IPS-15b (cell line): Measurements from ENCODE around the gene STK4.

Experiments
- H3K27me3 ChIP-seq: one replicate; pipeline ENCODE4 v1.6.1; 2013; ENCODE audit warnings: low read length; ENCODE audit not compliant: control insufficient read depth, insufficient read depth
- H3K36me3 ChIP-seq: one replicate; pipeline ENCODE4 v1.6.1; 2013; ENCODE audit warnings: low read length; ENCODE audit not compliant: control insufficient read depth, insufficient read depth
- H3K4me1 ChIP-seq: one replicate; pipeline ENCODE4 v1.6.1; 2013; ENCODE audit warnings: mild to moderate bottlenecking, low read length; ENCODE audit not compliant: control insufficient read depth, insufficient read depth
- H3K4me3 ChIP-seq: one replicate; pipeline ENCODE4 v1.5.1; 2013; ENCODE audit warnings: low read depth, low read length
- H3K9ac ChIP-seq: one replicate; pipeline ENCODE4 v1.6.1; 2013; ENCODE audit warnings: low read depth, mild to moderate bottlenecking, low read length
- H3K9me3 ChIP-seq: one replicate; pipeline ENCODE4 v1.6.1; 2013; ENCODE audit warnings: mild to moderate bottlenecking, low read length; ENCODE audit not compliant: control insufficient read depth, insufficient read depth

Gene STK4

DNA sequence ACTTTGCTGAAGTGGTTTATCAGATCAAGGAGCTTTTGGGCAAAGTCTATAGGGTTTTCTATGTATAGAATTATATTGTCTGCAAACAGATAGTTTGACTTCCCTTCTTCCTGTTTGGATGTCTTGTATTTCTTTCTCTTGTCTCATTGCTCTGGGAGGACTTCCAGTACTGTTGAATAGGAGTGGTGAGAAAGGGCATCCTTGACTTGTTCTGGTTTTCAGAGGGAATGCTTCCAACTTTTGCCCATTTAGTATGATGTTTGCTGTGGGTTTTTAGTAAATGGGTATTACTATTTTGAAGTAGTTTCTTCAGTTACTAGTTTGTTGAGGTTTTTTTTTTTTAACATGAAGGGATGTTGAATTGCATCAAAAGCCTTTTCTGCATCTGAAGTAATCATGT, 98.5 kb downstream of the STK4 start:
- Histone ChIP-seq H3K27me3 (no peaks in the 10 kb centered on the region), H3K9me3 (no peaks in the 10 kb centered on the region), H3K9ac (no peak overlapping the region), H3K36me3 (no peaks in the 10 kb centered on the region), H3K4me1 (no peaks in the 10 kb centered on the region), H3K4me3 (no peak overlapping the region)

DNA sequence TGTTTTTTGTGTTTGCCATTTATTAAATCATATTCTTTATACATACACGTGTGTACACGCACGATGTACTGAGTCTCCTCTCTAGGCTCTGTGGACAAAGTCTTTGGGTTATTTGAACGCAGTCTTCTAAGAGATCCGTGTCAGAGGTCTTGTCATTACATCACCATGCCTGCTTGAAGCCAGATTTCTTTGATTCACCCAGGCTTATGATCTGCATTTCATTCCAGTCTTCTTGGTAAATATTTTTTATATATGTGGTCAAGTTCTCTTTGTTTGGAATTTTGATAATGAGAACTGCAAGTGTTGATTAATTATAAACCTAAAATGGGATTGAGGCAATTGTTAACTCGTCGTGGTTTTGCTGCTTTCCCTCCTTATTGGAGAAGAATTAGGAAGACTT, 100.1 kb downstream of the STK4 start:
- Histone ChIP-seq H3K27me3 (no peaks in the 10 kb centered on the region), H3K4me3 (no peak overlapping the region), H3K4me1 (no peaks in the 10 kb centered on the region), H3K9ac (no peak overlapping the region), H3K36me3 (no peaks in the 10 kb centered on the region), H3K9me3 (no peaks in the 10 kb centered on the region)

DNA sequence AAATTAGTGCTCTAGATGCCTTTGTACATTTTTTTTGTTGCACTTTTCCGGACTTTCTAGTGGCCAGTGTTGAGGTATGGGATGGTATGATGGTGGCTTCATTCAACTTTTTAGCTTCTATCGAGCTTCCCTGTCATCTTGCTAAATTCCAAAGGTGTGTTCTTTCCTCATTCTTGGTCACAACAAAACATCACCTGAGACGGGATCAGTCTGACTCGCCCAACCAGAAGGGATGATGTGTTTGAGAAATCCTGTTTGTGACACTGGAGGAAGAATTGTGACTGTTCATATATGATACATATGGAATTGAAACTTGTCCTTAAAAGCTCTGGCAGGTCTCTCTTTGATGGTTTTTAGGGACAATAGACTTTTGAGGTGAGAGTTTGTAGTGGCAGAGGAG, 100.8 kb downstream of the STK4 start:
- H3K36me3 ChIP-seq: no peaks in the 10 kb centered on the region
- no peak overlapping the region for H3K9ac ChIP-seq
- H3K4me3 ChIP-seq: no peak overlapping the region
- H3K27me3 ChIP-seq: no peaks in the 10 kb centered on the region
- H3K9me3 ChIP-seq: no peaks in the 10 kb centered on the region
- no peaks in the 10 kb centered on the region for H3K4me1 ChIP-seq

DNA sequence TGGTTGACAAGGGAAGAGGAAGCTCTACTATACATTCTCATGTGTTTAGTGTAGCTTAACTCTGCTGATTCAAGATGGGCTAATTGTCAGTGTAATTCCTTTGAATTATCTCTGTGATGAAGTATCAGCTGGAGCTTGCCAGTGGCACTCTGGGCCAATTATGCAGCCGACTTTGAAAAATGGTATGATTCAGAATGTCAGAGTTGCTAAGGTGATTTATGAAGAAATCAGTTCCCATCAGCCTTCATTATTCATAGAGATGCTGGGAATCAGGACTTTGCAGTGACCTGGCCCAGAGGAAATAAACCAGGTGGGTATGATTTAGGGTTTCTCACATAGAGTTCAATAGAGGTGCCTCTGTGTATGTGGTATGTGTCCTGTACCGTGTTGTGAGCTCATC, 101.2 kb downstream of the STK4 start:
- Histone ChIP-seq H3K4me1 (no peaks in the 10 kb centered on the region), H3K4me3 (no peak overlapping the region), H3K9me3 (no peaks in the 10 kb centered on the region), H3K27me3 (no peaks in the 10 kb centered on the region), H3K36me3 (no peaks in the 10 kb centered on the region), H3K9ac (no peak overlapping the region)

DNA sequence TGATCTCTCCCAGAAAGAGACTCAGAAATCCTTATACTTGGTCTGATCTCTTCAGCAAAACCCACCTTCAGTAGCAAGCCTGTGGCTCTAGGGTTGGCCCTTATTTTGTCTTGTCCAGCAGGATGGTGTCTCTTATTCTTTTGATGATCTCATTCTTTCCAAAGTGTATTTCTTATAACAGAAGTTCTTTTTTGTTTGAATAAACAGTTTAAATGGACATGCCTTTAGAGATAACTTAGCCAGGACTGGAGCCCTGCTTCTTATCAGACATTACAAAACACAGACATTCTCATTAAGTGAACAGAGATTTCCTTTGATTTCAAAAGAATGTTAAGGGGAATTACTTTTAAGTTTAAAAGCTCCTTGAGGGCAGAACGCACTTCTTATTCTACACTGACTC, 102.9 kb downstream of the STK4 start:
- H3K36me3 ChIP-seq: no peaks in the 10 kb centered on the region
- H3K27me3 ChIP-seq: no peaks in the 10 kb centered on the region
- H3K4me3 ChIP-seq: no peak overlapping the region
- no peaks in the 10 kb centered on the region for H3K4me1 ChIP-seq
- H3K9me3 ChIP-seq: no peaks in the 10 kb centered on the region
- no peak overlapping the region for H3K9ac ChIP-seq

DNA sequence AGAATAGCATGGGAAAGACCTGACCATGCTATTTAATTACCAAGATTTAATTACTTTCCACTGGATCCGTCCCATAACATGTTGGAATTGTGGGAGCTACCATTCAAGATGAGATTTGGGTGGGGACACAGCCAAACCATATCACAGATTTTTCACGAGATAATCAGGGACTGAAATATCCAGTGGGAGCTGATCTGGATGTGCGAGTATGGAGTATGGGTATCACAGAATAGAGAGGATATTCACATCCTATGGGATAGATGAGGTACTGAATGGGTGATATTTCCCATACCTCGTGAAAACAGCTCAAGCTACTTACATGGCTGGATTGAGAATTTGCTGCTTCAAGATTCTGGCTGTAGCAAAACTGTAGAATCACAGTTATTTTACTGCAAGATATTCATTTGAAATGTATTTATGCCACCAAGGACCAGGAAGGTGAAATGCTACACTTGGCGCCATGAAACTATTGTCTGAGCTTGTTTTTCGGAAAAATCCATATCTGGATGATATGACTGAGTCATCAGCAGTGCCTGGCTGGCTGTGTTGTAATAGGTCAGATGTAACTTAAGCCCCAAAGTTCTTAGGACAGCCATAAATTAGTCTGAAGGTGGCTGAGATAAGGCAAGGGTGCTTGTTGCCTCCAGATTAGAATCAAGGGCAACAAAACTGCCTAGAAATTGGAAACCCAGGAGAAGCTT, 104.8 kb downstream of the STK4 start:
- no peaks in the 10 kb centered on the region for H3K27me3 ChIP-seq
- no peak overlapping the region for H3K4me3 ChIP-seq
- no peaks in the 10 kb centered on the region for H3K9me3 ChIP-seq
- H3K36me3 ChIP-seq: peaks cover 4% of the 10 kb centered on the region
- no peak overlapping the region for H3K9ac ChIP-seq
- H3K4me1 ChIP-seq: no peaks in the 10 kb centered on the region

DNA sequence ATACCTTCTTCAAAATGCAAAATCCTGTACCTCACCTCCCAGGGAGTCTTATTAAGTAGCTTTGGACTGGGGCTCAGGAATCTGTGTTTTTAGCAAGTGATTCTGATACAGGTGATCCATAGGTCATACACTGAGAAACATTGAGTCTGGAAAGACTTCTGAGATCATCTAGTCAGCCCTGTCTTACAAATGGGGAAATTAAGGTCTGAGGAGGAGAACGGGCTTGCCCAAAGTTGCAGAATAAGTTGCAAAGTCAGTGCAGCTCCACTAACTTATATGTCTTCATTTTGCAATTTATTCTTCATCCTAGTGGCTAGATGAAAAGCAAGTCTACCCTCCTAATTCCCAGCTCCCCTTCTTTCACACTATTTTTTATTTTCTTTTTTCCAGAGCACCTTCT, 105.8 kb downstream of the STK4 start:
- Histone ChIP-seq H3K27me3 (no peaks in the 10 kb centered on the region), H3K4me3 (no peak overlapping the region), H3K4me1 (peaks cover 6% of the 10 kb centered on the region), H3K9ac (no peak overlapping the region), H3K36me3 (peaks cover 4% of the 10 kb centered on the region), H3K9me3 (no peaks in the 10 kb centered on the region)

DNA sequence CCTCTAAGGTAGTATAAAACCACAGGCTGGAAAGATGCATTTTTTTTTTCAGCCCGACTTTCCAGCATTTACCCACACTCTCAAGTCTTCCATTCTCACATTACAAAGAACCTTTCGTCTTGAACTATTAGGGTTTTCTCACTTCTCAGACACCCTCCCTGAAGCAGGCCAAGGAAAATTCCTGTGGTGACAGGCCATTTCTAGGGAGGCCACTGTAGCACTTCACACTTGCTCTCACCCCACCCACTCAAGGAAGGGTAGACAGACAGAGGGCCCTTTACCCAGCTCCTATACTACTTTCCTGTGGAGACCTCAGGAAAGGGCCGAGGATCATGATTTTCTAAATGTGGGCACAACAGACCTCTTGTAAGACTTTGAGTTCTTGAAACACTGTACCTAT, 106.9 kb downstream of the STK4 start:
- H3K36me3 ChIP-seq: peaks cover 6% of the 10 kb centered on the region
- peaks cover 6% of the 10 kb centered on the region for H3K4me1 ChIP-seq

DNA sequence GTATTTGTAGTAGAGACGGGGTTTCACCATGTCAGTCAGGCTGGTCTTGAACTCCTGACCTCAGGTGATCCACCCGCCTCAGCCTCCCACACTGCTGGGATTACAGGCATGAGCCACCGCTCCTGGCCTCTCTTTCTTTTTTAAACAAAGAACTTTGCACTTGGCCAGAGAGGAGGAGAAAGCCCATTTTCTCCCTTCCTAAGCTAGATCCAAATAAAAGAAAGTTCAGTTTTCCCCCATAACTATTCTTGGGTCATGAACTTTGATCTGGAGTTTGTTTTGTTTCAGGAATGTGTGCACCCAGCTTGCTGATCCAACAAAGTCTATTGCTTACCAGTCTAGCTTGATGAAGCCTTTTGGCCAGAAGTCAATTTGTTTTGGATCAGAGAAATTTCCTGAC, 111.2 kb downstream of the STK4 start:
- Histone ChIP-seq H3K4me3 (no peak overlapping the region), H3K9ac (no peak overlapping the region), H3K27me3 (no peaks in the 10 kb centered on the region), H3K36me3 (peaks cover 10% of the 10 kb centered on the region), H3K4me1 (peaks cover 6% of the 10 kb centered on the region), H3K9me3 (peaks cover 2% of the 10 kb centered on the region)

More for the DNA sequence above, 106.9 kb downstream of the STK4 start:
- no peaks in the 10 kb centered on the region for H3K9me3 ChIP-seq
- no peak overlapping the region for H3K4me3 ChIP-seq
- no peaks in the 10 kb centered on the region for H3K27me3 ChIP-seq
- no peak overlapping the region for H3K9ac ChIP-seq

DNA sequence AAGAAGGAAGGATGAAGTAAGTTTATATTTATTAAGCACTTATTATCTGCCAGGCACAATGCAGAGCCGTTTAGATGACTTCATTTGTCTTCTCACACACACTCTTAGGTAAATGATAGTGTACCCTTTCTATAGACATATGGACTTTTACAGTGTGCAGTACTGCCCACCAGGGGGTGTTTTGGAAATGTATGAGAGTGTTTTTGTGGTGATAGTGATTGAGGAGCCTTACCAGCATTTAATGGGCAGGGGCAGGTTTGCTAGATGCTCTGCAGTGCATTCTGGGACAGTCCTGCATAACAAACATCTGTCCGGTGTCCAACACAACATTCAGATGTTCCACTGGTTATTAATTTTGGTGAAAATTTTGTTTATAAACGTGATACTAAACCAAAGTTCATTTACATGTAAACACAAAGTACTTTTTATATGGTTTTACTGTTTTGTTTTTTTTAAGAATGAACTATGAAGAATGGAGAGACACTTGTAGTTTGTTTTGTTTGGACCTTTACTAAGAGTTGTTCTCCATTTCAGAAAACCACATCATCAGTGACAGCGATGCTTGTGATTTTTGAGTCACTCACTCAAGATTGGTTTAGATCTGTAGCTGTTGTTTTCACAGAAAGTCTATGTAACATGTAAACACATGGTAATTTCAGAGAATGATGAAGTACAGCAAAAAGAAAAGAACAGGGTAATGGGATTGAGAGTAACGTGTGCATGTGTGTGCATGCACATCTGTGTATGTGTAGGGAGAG, 114.7 kb downstream of the STK4 start:
- Histone ChIP-seq H3K4me3 (no peak overlapping the region), H3K27me3 (no peaks in the 10 kb centered on the region), H3K9ac (no peak overlapping the region), H3K4me1 (peaks cover 6% of the 10 kb centered on the region), H3K36me3 (peaks cover 6% of the 10 kb centered on the region), H3K9me3 (peaks cover 4% of the 10 kb centered on the region)

DNA sequence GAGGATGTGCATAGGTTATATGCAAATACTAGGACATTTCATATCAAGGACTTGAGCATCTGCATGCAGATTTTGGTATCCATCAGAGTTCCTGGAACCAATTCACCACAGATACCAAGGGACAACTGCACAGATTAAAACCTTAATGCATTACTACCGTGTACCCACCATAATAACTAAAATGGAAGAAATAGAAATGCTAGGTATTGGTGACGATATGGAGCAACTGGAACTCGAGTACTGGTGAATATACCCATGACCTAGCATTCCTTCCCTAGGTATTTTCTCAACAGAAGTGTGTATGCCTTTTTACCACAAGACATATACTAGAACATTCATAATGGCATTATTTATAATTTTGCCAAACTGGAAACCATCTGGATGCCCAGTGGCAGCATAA, 116.2 kb downstream of the STK4 start:
- H3K27me3 ChIP-seq: no peaks in the 10 kb centered on the region
- H3K36me3 ChIP-seq: peaks cover 6% of the 10 kb centered on the region
- H3K9me3 ChIP-seq: peaks cover 4% of the 10 kb centered on the region
- no peaks in the 10 kb centered on the region for H3K4me1 ChIP-seq
- no peak overlapping the region for H3K4me3 ChIP-seq
- H3K9ac ChIP-seq: no peak overlapping the region

DNA sequence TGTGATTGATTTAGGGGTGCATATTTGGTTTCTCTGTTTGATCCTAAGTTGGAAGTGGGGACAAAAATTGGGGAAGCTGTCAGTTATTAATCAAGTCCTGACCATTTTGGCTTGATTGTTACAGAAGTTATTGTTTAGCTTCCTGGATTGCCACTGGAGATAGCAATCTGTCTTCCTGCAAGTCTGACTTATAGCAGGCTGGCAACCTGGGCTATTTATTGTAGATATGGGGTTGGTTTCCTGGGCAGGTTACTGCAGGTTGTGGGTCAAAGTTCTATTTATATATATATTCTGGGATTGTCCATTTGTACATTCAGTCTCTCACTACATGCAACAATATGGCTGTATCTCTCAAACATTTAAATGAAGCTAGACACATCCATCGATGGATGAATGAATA, 116.8 kb downstream of the STK4 start:
- H3K4me3 ChIP-seq: no peak overlapping the region
- H3K27me3 ChIP-seq: no peaks in the 10 kb centered on the region
- H3K4me1 ChIP-seq: no peaks in the 10 kb centered on the region
- no peak overlapping the region for H3K9ac ChIP-seq
- peaks cover 4% of the 10 kb centered on the region for H3K36me3 ChIP-seq
- H3K9me3 ChIP-seq: peaks cover 4% of the 10 kb centered on the region
